NCI-H510A treated with DMSO at 0.1 percent for 48 hours (cell line): ENCODE results near the gene DPP6.
"Not testable (repeated sequence)": the region's sequence is repeated elsewhere in the genome, so short reads cannot be mapped to it uniquely, and the experiment has no call there.

ENCODE experiments used
- DNase-seq: peaks from one replicate; lab custom pipeline; 2025; lab: John Stamatoyannopoulos, UW

Gene DPP6

DNA sequence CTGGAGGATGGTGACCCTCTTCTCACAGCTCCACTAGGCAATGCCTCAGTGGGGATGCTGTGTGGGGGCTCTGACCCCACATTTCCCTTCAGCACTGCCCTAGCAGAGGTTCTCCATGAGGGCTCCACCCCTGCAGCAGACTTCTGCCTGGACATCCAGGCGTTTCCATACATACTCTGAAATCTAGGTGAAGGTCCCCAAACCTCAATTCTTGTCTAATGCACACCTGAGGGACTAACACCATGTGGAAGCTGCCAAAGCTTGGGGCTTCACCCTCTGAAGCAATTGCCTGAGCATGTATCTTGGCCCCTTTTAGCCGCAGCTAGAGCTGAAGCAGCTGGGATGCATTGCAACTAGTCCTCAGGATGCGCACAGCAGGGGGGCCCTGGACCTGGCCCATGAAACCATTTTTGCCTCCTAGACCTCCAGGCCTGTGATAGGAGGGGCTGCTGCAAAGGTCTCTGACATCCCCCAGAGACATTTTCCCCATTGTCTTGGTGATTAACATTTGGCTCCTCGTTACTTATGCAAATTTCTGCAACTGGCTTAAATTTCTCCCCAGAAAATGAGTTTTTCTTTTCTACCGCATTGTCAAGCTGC lies 882.3 kb downstream of the DPP6 start:
- DNase-seq = not testable (repeated sequence)

DNA sequence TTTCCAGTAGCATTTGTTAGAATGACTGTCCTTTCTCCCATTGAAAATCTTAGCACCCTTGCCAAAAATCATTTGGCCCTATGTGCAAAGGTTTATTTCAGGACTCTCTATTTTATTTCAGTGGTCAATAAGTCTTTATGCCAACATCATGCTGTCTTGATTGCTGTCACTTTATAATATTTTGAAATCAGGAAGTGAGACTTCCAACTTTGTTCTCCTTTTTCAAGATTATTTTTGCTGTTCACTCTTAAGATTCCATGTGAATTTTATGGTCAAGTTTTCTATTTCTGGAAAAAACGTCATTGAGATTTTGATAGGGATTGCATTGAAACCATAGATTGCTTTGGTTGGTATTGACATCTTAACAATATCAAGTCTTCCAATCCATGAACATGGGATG lies 885.6 kb downstream of the DPP6 start:
- no peak for DNase-seq

DNA sequence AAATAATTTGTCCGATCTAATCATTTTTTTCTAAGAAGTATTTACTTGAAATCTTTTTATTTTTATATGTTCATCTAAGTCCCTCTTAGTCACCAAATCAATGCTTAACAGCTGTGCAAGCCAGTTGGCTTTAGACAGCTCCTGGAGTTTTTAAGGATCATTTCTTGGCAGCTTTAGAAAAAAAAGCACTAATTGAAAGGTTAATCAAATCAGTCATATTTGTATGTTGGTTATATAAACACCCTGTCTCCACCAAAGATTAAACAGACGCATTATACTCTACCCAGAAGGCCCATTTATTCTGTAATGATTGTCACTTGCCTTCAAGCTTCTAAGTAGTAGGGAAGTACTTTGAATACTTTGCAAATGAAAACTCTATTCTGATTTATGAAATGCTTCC lies 890.5 kb downstream of the DPP6 start:
- no peak for DNase-seq
